K562 (cell line): ENCODE results near the gene BHLHE40. TPM values are rescaled to one million over a fixed set of nuclear protein-coding genes. Genes with fewer than 3 reads are reported as not detected.

Source experiments
- ARID4B ChIP-seq: sonication (generic); formaldehyde crosslinking; IDR thresholded peaks from 2 replicates; pipeline ENCODE4 v1.8.0; 2022; ENCODE audit warnings: mild to moderate bottlenecking, missing genetic modification reagents
- KLF6 ChIP-seq: fragments of 250-450 bp; sonication (Bioruptor Pico); IDR thresholded peaks from 2 replicates; pipeline ENCODE4 v1.4.0; 2020; ENCODE audit warnings: mild to moderate bottlenecking, moderate library complexity, borderline replicate concordance
- MTA3 ChIP-seq: fragments of 450-650 bp; formaldehyde crosslinking; IDR thresholded peaks from 2 replicates; pipeline ENCODE4 v1.6.1; 2017; ENCODE audit warnings: mild to moderate bottlenecking, borderline replicate concordance
- NEUROD1 ChIP-seq: fragments of 150-350 bp; IDR thresholded peaks from 2 replicates; pipeline ENCODE4 v1.6.1; 2014; ENCODE audit warnings: borderline replicate concordance, low read length, low read depth; ENCODE audit not compliant: partially characterized antibody
- RBM34 ChIP-seq: fragments of 200-400 bp; formaldehyde crosslinking; IDR thresholded peaks from 2 replicates; pipeline ENCODE4 v1.6.1; 2018; ENCODE audit warnings: low read length, borderline replicate concordance; ENCODE audit not compliant: insufficient read depth
- TCFL5 ChIP-seq: fragments of 250-450 bp; sonication (Bioruptor Pico); conservative IDR thresholded peaks from 2 replicates; pipeline ENCODE4 v1.6.1; 2021; ENCODE audit warnings: mild to moderate bottlenecking, moderate library complexity, matching md5 sums
- THRA ChIP-seq: fragments of 450-650 bp; IDR thresholded peaks from 2 replicates; pipeline ENCODE4 v1.6.1; 2017; ENCODE audit warnings: mild to moderate bottlenecking, moderate library complexity
- ZNF124 ChIP-seq: sonication (generic); formaldehyde crosslinking; IDR thresholded peaks from 2 replicates; pipeline ENCODE4 v1.8.1; 2022; ENCODE audit warnings: missing genetic modification reagents
- ZNF584 ChIP-seq: fragments of 200-800 bp; sonication (Bioruptor generic); IDR thresholded peaks from 2 replicates; pipeline ENCODE4 v1.6.1; 2016; ENCODE audit warnings: low read depth, mild to moderate bottlenecking, missing genetic modification characterization, missing compliant biosample characterization
- ZNF764 ChIP-seq: fragments of 250-450 bp; sonication (Bioruptor Pico); IDR thresholded peaks from 2 replicates; pipeline ENCODE4 v1.4.0; 2020; ENCODE audit warnings: low read depth, mild to moderate bottlenecking, moderate library complexity
- polyA plus RNA-seq, 8 experiments: library from polyadenylated mRNA; depleted of rRNA in 4 of 8; stranded (reverse) in 5 of 8; unstranded in 3 of 8; fragments of >200 nt; fragmentation: Nextera tagmentation in 2 of 8; fragmentation: Illumina TruSeq in 1 of 8; extraction: Ambion mirVana in 2 of 8; extraction: Trizol in 1 of 8; gene quantifications; 2 replicates each; pipeline versions ENCODE4 v1.2.1 to v1.2.3, GENCODE V29; 2011 to 2014; ENCODE audit warnings: inconsistent platforms in 1 of 8, missing spikeins in 1 of 8
- total RNA-seq, 7 experiments: library from RNA; depleted of rRNA in 6 of 7; stranded (reverse); fragments of >200 nt in 6 of 7; fragmentation: Illumina TruSeq in 2 of 7; extraction: Trizol in 2 of 7; gene quantifications; 2 replicates each; pipeline versions ENCODE4 v1.2.1 to v1.2.3, GENCODE V29; 2011 to 2021; ENCODE audit warnings: low replicate concordance in 1 of 7
- TF ChIP-seq, protein P1 (sequence below): fragments of 450-650 bp; formaldehyde crosslinking; IDR thresholded peaks from 2 replicates; pipeline ENCODE4 v1.4.0; 2020; ENCODE audit warnings: mild to moderate bottlenecking
- TF ChIP-seq, protein P2 (sequence below): fragments of 250-450 bp; sonication (Bioruptor Pico); IDR thresholded peaks from 2 replicates; pipeline ENCODE4 v1.9.0; 2021; ENCODE audit warnings: mild to moderate bottlenecking
- TF ChIP-seq, protein P3 (sequence below): fragments of 250-450 bp; sonication (Bioruptor Pico); IDR thresholded peaks from 2 replicates; pipeline ENCODE4 v1.8.0; 2021; ENCODE audit warnings: moderate library complexity, mild to moderate bottlenecking, inconsistent platforms
- TF ChIP-seq, protein P4 (sequence below), 2 experiments: fragments of 450-650 bp; IDR thresholded peaks; 2 replicates each; pipeline ENCODE4 v1.6.1; 2018; ENCODE audit warnings: mild to moderate bottlenecking in 2 of 2, low read depth in 1 of 2; ENCODE audit not compliant: partially characterized antibody in 2 of 2

BHLHE40 gene
- total and polyA plus RNA-seq, 9 of the 15 experiments (the other 6 are each of a cell fraction or from before 2014, with no cell fraction given) = 12.0 to 83.9 (median 31.4) TPM

DNA sequence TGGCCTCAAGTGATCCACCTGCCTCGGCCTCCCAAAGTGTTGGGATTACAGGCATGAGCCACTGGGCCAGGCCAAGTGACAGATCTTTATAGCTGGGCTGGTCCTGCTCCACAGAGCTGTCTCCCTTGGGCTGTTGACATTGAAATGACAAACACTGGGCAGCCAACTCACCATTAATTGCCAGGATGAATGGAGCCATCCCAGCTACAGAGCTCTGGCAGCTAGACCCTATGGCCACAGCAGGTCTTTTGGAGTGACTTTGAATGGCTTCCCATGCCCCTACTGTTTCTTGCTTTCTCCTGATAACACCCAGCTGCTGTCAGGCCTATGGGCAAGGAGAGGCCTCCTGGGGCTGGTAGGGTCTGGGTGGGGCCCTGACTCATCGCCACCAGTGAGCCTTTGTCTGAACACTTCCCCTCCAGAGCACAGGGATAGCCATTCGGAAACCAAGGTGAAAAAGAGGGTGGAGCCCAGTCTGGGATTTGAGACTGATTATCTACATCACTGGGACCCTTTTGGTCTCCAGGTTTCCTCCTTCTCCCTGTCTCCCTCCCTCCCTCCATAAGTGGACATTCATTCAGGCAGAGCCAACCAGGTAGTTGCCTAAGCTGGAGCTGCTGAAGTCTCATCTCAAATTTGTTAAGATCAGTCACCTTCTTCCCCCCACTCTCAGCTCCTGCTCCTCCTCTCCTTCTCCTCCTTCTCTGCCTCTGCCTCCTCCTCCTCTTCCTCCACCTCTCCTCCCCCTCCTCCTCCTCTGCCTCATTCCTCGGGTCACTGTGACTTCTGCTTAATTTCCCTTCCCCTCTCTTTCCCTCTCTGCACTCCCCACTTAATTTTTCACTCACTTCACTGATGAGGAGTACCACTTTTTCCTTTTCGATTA, 34.0 kb downstream of the BHLHE40 start (continued):
- TF ChIP-seq ZNF124 (CRISPR knock-in tag) (no peak), KLF6 (peak; percentile 22; the same call in 1 of the 2 replicates), ARID4B (no peak), NEUROD1 (no peak), THRA (no peak), TCFL5 (CRISPR knock-in tag) (no peak), ZNF764 (CRISPR knock-in tag) (peak; percentile 64; the same call in 1 of the 2 replicates), ZNF584 (CRISPR knock-in tag) (no peak), MTA3 (peak; percentile 72; the same call in 1 of the 2 replicates), RBM34 (no peak)
- TF ChIP-seq, protein P1, sequence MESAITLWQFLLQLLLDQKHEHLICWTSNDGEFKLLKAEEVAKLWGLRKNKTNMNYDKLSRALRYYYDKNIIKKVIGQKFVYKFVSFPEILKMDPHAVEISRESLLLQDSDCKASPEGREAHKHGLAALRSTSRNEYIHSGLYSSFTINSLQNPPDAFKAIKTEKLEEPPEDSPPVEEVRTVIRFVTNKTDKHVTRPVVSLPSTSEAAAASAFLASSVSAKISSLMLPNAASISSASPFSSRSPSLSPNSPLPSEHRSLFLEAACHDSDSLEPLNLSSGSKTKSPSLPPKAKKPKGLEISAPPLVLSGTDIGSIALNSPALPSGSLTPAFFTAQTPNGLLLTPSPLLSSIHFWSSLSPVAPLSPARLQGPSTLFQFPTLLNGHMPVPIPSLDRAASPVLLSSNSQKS (CRISPR knock-in tag) = no peak
- TF ChIP-seq, protein P2, sequence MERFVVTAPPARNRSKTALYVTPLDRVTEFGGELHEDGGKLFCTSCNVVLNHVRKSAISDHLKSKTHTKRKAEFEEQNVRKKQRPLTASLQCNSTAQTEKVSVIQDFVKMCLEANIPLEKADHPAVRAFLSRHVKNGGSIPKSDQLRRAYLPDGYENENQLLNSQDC (CRISPR knock-in tag) = no peak
- TF ChIP-seq, protein P3, sequence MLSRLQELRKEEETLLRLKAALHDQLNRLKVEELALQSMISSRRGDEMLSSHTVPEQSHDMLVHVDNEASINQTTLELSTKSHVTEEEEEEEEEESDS (CRISPR knock-in tag) = no peak
- TF ChIP-seq, protein P4, sequence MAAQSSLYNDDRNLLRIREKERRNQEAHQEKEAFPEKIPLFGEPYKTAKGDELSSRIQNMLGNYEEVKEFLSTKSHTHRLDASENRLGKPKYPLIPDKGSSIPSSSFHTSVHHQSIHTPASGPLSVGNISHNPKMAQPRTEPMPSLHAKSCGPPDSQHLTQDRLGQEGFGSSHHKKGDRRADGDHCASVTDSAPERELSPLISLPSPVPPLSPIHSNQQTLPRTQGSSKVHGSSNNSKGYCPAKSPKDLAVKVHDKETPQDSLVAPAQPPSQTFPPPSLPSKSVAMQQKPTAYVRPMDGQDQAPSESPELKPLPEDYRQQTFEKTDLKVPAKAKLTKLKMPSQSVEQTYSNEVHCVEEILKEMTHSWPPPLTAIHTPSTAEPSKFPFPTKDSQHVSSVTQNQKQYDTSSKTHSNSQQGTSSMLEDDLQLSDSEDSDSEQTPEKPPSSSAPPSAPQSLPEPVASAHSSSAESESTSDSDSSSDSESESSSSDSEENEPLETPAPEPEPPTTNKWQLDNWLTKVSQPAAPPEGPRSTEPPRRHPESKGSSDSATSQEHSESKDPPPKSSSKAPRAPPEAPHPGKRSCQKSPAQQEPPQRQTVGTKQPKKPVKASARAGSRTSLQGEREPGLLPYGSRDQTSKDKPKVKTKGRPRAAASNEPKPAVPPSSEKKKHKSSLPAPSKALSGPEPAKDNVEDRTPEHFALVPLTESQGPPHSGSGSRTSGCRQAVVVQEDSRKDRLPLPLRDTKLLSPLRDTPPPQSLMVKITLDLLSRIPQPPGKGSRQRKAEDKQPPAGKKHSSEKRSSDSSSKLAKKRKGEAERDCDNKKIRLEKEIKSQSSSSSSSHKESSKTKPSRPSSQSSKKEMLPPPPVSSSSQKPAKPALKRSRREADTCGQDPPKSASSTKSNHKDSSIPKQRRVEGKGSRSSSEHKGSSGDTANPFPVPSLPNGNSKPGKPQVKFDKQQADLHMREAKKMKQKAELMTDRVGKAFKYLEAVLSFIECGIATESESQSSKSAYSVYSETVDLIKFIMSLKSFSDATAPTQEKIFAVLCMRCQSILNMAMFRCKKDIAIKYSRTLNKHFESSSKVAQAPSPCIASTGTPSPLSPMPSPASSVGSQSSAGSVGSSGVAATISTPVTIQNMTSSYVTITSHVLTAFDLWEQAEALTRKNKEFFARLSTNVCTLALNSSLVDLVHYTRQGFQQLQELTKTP (IDR thresholded peaks at IDR 0.05; ENCODE audit: low read depth in 1 of 2, partially characterized antibody in 2 of 2) = peak in 1 of 2 experiments; percentile 32
